Measurements from ENCODE around the gene TGFBR2.
"Not testable (repeated sequence)": the region's sequence is repeated elsewhere in the genome, so short reads cannot be mapped to it uniquely, and the experiment has no call there.

Gene TGFBR2

GRCh38 chr3:30659270-30660130, 53.1 kb downstream of the TGFBR2 start:
- peak; percentile 22 for DNase-seq

GRCh38 chr3:30660136-30660535, 53.7 kb downstream of the TGFBR2 start:
- no peak for DNase-seq

GRCh38 chr3:30660656-30661055, 54.3 kb downstream of the TGFBR2 start:
- no peak for DNase-seq

GRCh38 chr3:30661098-30661873, 54.9 kb downstream of the TGFBR2 start:
- DNase-seq = no peak

- DNase-seq = no peak
Measured at GRCh38 chr3:30662836-30663235, 56.4 kb downstream of the TGFBR2 start.

- DNase-seq = no peak
Measured at GRCh38 chr3:30663533-30664241, 57.3 kb downstream of the TGFBR2 start.

GRCh38 chr3:30664459-30664858, 58.1 kb downstream of the TGFBR2 start:
- DNase-seq = no peak

GRCh38 chr3:30664884-30665283, 58.5 kb downstream of the TGFBR2 start:
- DNase-seq = no peak

GRCh38 chr3:30665539-30665938, 59.1 kb downstream of the TGFBR2 start:
- no peak for DNase-seq

GRCh38 chr3:30666572-30667279, 60.3 kb downstream of the TGFBR2 start:
- DNase-seq = no peak

GRCh38 chr3:30667280-30667651, 60.9 kb downstream of the TGFBR2 start:
- DNase-seq = no peak

GRCh38 chr3:30668051-30668609, 61.7 kb downstream of the TGFBR2 start:
- no peak for DNase-seq

GRCh38 chr3:30669360-30669934, 63.0 kb downstream of the TGFBR2 start:
- not testable (repeated sequence) for DNase-seq

- DNase-seq = no peak
Measured at GRCh38 chr3:30670292-30670691, 63.9 kb downstream of the TGFBR2 start.

GRCh38 chr3:30671527-30672286, 65.3 kb downstream of the TGFBR2 start:
- DNase-seq = no peak

- DNase-seq = no peak
Measured at GRCh38 chr3:30672287-30672735, 65.9 kb downstream of the TGFBR2 start.

GRCh38 chr3:30672959-30673358, 66.6 kb downstream of the TGFBR2 start:
- DNase-seq = no peak

GRCh38 chr3:30673425-30674341, 67.3 kb downstream of the TGFBR2 start:
- no peak for DNase-seq

GRCh38 chr3:30675006-30675405, 68.6 kb downstream of the TGFBR2 start:
- no peak for DNase-seq

GRCh38 chr3:30675774-30676173, 69.4 kb downstream of the TGFBR2 start:
- no peak for DNase-seq
